ENCODE measurements around the gene EHMT1. TPM values are rescaled to one million over a fixed set of nuclear protein-coding genes. Genes with fewer than 3 reads are reported as not detected.

Gene EHMT1
- total RNA-seq, 1 experiment from 2014 or later: 63.9 TPM

DNA sequence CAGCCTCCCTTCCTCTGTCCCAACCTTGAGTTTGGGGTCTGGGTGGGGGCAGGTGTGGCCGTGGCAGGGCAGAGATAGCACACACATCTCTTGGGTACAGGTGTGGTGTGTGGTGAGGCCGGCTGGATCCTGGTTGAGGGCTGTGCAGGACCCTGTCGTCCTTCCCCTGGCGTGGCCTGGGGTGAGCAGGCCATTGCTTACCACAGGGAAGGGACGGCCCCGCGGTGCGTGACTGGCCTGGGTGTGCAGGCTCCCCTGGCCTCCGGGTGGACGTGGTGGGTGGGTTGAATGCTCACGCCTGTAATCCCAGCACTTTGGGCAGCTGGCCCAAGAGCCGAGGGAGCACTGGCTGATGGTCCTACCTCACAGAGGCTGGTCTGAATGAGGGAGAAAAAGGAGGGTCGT, 12.1 kb upstream of the EHMT1 start:
- DNase-seq (ENCODE audit: low read depth, low spot score) (no peak), ATAC-seq (no peak; the same call in 1 of the 2 replicates)
- Histone ChIP-seq H3K27ac (ENCODE audit: low read length) (peak overlapping the region; percentile 46), H3K27me3 (ENCODE audit: control insufficient read depth, insufficient read depth, low read length) (no peaks in the 10 kb centered on the region), H3K4me1 (ENCODE audit: control insufficient read depth, insufficient read depth, low read length) (peaks cover 19% of the 10 kb centered on the region), H3K4me3 (ENCODE audit: low read depth in 2 of 2, low read length in 2 of 2) (peak overlapping the region; percentile 55 to 60), H3K36me3 (ENCODE audit: control insufficient read depth, insufficient read depth, low read length) (no peaks in the 10 kb centered on the region), H3K9me3 (ENCODE audit: control insufficient read depth, insufficient read depth, low read depth, low read length) (no peaks in the 10 kb centered on the region)
- POLR2A ChIA-PET: no interaction called here
- no peak for TF ChIP-seq POLR2AphosphoS5 (IDR thresholded peaks at IDR 0.05; ENCODE audit: low read depth, low read length)
- TF ChIP-seq, protein P1, sequence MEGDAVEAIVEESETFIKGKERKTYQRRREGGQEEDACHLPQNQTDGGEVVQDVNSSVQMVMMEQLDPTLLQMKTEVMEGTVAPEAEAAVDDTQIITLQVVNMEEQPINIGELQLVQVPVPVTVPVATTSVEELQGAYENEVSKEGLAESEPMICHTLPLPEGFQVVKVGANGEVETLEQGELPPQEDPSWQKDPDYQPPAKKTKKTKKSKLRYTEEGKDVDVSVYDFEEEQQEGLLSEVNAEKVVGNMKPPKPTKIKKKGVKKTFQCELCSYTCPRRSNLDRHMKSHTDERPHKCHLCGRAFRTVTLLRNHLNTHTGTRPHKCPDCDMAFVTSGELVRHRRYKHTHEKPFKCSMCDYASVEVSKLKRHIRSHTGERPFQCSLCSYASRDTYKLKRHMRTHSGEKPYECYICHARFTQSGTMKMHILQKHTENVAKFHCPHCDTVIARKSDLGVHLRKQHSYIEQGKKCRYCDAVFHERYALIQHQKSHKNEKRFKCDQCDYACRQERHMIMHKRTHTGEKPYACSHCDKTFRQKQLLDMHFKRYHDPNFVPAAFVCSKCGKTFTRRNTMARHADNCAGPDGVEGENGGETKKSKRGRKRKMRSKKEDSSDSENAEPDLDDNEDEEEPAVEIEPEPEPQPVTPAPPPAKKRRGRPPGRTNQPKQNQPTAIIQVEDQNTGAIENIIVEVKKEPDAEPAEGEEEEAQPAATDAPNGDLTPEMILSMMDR (IDR thresholded peaks at IDR 0.05): no peak
- TF ChIP-seq SIN3A (IDR thresholded peaks at IDR 0.05; ENCODE audit: borderline replicate concordance, insufficient read depth, low read depth, low read length): no peak
- TF ChIP-seq, protein P2, sequence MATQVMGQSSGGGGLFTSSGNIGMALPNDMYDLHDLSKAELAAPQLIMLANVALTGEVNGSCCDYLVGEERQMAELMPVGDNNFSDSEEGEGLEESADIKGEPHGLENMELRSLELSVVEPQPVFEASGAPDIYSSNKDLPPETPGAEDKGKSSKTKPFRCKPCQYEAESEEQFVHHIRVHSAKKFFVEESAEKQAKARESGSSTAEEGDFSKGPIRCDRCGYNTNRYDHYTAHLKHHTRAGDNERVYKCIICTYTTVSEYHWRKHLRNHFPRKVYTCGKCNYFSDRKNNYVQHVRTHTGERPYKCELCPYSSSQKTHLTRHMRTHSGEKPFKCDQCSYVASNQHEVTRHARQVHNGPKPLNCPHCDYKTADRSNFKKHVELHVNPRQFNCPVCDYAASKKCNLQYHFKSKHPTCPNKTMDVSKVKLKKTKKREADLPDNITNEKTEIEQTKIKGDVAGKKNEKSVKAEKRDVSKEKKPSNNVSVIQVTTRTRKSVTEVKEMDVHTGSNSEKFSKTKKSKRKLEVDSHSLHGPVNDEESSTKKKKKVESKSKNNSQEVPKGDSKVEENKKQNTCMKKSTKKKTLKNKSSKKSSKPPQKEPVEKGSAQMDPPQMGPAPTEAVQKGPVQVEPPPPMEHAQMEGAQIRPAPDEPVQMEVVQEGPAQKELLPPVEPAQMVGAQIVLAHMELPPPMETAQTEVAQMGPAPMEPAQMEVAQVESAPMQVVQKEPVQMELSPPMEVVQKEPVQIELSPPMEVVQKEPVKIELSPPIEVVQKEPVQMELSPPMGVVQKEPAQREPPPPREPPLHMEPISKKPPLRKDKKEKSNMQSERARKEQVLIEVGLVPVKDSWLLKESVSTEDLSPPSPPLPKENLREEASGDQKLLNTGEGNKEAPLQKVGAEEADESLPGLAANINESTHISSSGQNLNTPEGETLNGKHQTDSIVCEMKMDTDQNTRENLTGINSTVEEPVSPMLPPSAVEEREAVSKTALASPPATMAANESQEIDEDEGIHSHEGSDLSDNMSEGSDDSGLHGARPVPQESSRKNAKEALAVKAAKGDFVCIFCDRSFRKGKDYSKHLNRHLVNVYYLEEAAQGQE (IDR thresholded peaks at IDR 0.05; ENCODE audit: insufficient read depth in 1 of 2, low read depth in 2 of 2, low read length in 1 of 2): no peak
- TF ChIP-seq TCF7L2 (IDR thresholded peaks at IDR 0.05; ENCODE audit: low read depth, low read length): no peak
- no TSS peak for BruUV-seq (replicated peaks)
- CTCF ChIA-PET: no interaction called here
- intact Hi-C loops (cut with micrococcal nuclease; ENCODE audit: unreplicated experiment): no loop called here
- in situ Hi-C loops (cut with HindIII; ENCODE audit: low pct_unique_long_range_greater_than_20kb, low sequenced_read_pairs): no loop called here

DNA sequence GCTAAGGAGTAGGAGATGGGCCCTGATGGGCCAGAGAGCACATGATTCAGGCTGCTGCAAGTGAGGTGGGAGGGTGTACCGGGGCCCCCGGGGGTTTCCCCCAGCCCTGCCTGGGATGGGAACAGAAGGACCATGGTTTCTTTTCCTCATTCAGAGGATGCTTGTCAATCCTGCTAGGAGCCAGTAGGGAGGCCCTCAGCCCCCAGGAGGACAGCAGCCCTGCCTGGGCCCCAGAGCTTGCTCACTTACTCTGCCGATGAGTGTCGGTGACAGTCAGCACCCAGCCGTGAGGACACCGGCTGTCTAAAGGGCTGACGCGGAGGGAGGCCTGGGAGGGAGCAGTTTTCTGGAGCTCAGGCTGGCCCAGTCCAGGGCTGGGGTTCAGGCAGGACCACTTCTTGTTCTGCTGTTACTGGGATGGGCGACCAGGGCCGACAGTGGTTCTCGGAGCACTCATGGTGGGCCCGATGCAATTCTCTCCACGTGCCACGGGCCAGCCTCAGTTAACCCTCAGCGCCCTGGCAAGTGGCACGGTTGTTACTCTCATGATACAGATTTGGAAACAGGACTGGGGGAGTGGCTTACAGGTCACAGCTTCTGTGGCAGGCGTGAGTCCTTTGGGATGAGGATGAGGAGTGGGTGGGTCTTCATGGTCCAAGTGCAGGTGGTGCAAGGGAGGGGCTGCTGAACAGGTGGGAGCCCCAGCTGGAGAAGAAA, 11.5 kb upstream of the EHMT1 start:
- Histone ChIP-seq H3K4me3 (ENCODE audit: low read depth in 2 of 2, low read length in 2 of 2) (peak overlapping the region; percentile 55 to 60), H3K27ac (ENCODE audit: low read length) (peak overlapping the region; percentile 46), H3K27me3 (ENCODE audit: control insufficient read depth, insufficient read depth, low read length) (no peaks in the 10 kb centered on the region), H3K9me3 (ENCODE audit: control insufficient read depth, insufficient read depth, low read depth, low read length) (no peaks in the 10 kb centered on the region), H3K36me3 (ENCODE audit: control insufficient read depth, insufficient read depth, low read length) (no peaks in the 10 kb centered on the region), H3K4me1 (ENCODE audit: control insufficient read depth, insufficient read depth, low read length) (peaks cover 25% of the 10 kb centered on the region)
- ATAC-seq (peak; percentile 18), DNase-seq (ENCODE audit: low read depth, low spot score) (no peak)
- ChIA-PET POLR2A (no interaction called here), CTCF (interaction anchor here (1.0 kb wide), 1 partner anchor 26 kb away, joined by 3 read pairs; no protein-coding TSS in a partner anchor)
- in situ Hi-C loops (cut with HindIII; ENCODE audit: low pct_unique_long_range_greater_than_20kb, low sequenced_read_pairs): no loop called here
- TSS peak; percentile 66 for BruUV-seq (replicated peaks)
- TF ChIP-seq, protein P2 (IDR thresholded peaks at IDR 0.05; ENCODE audit: insufficient read depth in 1 of 2, low read depth in 2 of 2, low read length in 1 of 2): no peak
- TF ChIP-seq POLR2AphosphoS5 (IDR thresholded peaks at IDR 0.05; ENCODE audit: low read depth, low read length): no peak
- TF ChIP-seq, protein P1 (IDR thresholded peaks at IDR 0.05): no peak
- no peak for TF ChIP-seq TCF7L2 (IDR thresholded peaks at IDR 0.05; ENCODE audit: low read depth, low read length)
- TF ChIP-seq SIN3A (IDR thresholded peaks at IDR 0.05; ENCODE audit: borderline replicate concordance, insufficient read depth, low read depth, low read length): no peak
- intact Hi-C loops (cut with micrococcal nuclease; ENCODE audit: unreplicated experiment): no loop called here

Data from Panc1 (cell line).